Breast epithelium (tissue), 4 donors: ENCODE results near the gene NRAS. TPM values are rescaled to one million over a fixed set of nuclear protein-coding genes. Genes with fewer than 3 reads are reported as not detected.

Experiments
- DNase-seq, 2 donors: peaks; one replicate each; pipeline ENCODE4 v3.0.0-alpha.2; 2019; ENCODE audit warnings: low spot score in 2 of 2
- H3K27ac ChIP-seq, 2 donors: fragments of 200-600 bp; sonication (generic) in 1 of 2; one replicate each; pipeline ENCODE4 v1.5.1; 2016 to 2019; ENCODE audit warnings: mild to moderate bottlenecking in 1 of 2
- H3K27me3 ChIP-seq, 2 donors: fragments of 200-600 bp; sonication (generic) in 1 of 2; one replicate each; pipeline versions ENCODE4 v1.5.1 to v1.6.0; 2017 to 2019; ENCODE audit warnings: control low read depth in 1 of 2, mild to moderate bottlenecking in 1 of 2
- H3K36me3 ChIP-seq: fragments of 200-600 bp; one replicate; pipeline ENCODE4 v1.5.1; 2019
- H3K4me1 ChIP-seq, 2 donors: fragments of 200-600 bp; sonication (generic); one replicate each; pipeline ENCODE4 v1.5.1; 2016 to 2019; ENCODE audit warnings: control low read depth in 1 of 2
- H3K4me3 ChIP-seq, 3 donors: fragments of 200-600 bp; sonication (generic); 1 replicate in 2 of 3; 2 replicates in 1 of 3; pipeline ENCODE4 v1.5.1; 2016 to 2019; ENCODE audit warnings: mild to moderate bottlenecking in 3 of 3, moderate library complexity in 2 of 3
- H3K9me3 ChIP-seq, 2 donors: fragments of 200-600 bp; sonication (generic) in 1 of 2; one replicate each; pipeline ENCODE4 v1.5.1; 2016 to 2019; ENCODE audit warnings: control low read depth in 1 of 2
- CTCF ChIP-seq, 3 donors: fragments of 450-650 bp; IDR thresholded peaks; one replicate each; pipeline ENCODE4 v1.5.1; 2016 to 2017; ENCODE audit warnings: antibody characterized with exemption in 3 of 3, mild to moderate bottlenecking in 3 of 3, moderate library complexity in 3 of 3
- POLR2A ChIP-seq: fragments of 450-650 bp; IDR thresholded peaks from one replicate; pipeline ENCODE4 v1.6.1; 2016; ENCODE audit warnings: antibody characterized with exemption, mild to moderate bottlenecking, moderate library complexity
- POLR2AphosphoS5 ChIP-seq, 3 donors: sonication (generic); formaldehyde crosslinking; IDR thresholded peaks; one replicate each; pipeline ENCODE4 v1.6.1; 2017; ENCODE audit warnings: antibody characterized with exemption in 3 of 3
- intact Hi-C: fragments of 100-400 bp; cut with DNase I; formaldehyde crosslinking; loops from one replicate; pipeline ENCODE4 v1.15.1; 2023; ENCODE audit warnings: low total_unique reads
- total RNA-seq, 3 donors: library from RNA; depleted of rRNA; stranded (reverse); fragments of >200 nt; gene quantifications; one replicate each; pipeline ENCODE4 v1.1.0, GENCODE V29; 2016

Gene NRAS
- total RNA-seq, 3 donors from 2014 or later: 23.4 to 27.4 (median 25.6) TPM

- no peaks in the 10 kb centered on the region for H3K27me3 ChIP-seq
- DNase-seq: peak; percentile 89 to 92
- peak overlapping the region; percentile 59 to 96 (median 73) for H3K4me3 ChIP-seq
- no peaks in the 10 kb centered on the region for H3K36me3 ChIP-seq
- no peaks in the 10 kb centered on the region for H3K4me1 ChIP-seq
- H3K9me3 ChIP-seq: no peaks in the 10 kb centered on the region
- intact Hi-C loops: no loop called here
- peak in 1 of 3 donors; percentile 26 for TF ChIP-seq CTCF (IDR thresholded peaks at IDR 0.05)
- no peak for TF ChIP-seq POLR2A
- TF ChIP-seq POLR2AphosphoS5 (IDR thresholded peaks at IDR 0.05): peak; percentile 13 to 60 (median 43)
- H3K27ac ChIP-seq: peak overlapping the region; percentile 77 to 89
These were observed 46.2 kb downstream of the NRAS start for GRCh38 chr1:114670083-114671010.

GRCh38 chr1:114669562-114670082 is 46.9 kb downstream of the NRAS start, which contains the start of gene DENND2C:
DENND2C (minus strand) TSS chr1:114670049; CDS start chr1:114625984, 44,065 bp downstream.
- H3K27ac ChIP-seq: peak within 1 kb of the TSS; percentile 77 to 89
- H3K36me3 ChIP-seq: no peaks in the 10 kb centered on the region
- no peak for DNase-seq

GRCh38 chr1:114668784-114669561 is 47.6 kb downstream of the NRAS start:
- Histone ChIP-seq H3K9me3 (no peaks in the 10 kb centered on the region), H3K27me3 (no peaks in the 10 kb centered on the region), H3K27ac (peak overlapping the region; percentile 77 to 89), H3K4me1 (no peaks in the 10 kb centered on the region), H3K36me3 (no peaks in the 10 kb centered on the region), H3K4me3 (peak overlapping the region; percentile 59 to 96 (median 73))
- DNase-seq: no peak
- intact Hi-C loops: loop anchor here (10.0 kb wide), 1 partner anchor 804 kb away; no protein-coding TSS in a partner anchor
- TF ChIP-seq POLR2AphosphoS5 (IDR thresholded peaks at IDR 0.05) (no peak), POLR2A (no peak), CTCF (IDR thresholded peaks at IDR 0.05) (no peak)

More at GRCh38 chr1:114669562-114670082, 46.9 kb downstream of the NRAS start, which contains the start of gene DENND2C:
- H3K4me1 ChIP-seq: no peaks in the 10 kb centered on the region
- TF ChIP-seq POLR2A (no peak), POLR2AphosphoS5 (IDR thresholded peaks at IDR 0.05) (peak in 1 of 3 donors; percentile 20)
- no peaks in the 10 kb centered on the region for H3K27me3 ChIP-seq
- intact Hi-C loops: loop anchor here (10.0 kb wide), 1 partner anchor 805 kb away; no protein-coding TSS in a partner anchor
- no peaks in the 10 kb centered on the region for H3K9me3 ChIP-seq
- peak within 1 kb of the TSS; percentile 59 to 96 (median 73) for H3K4me3 ChIP-seq

GRCh38 chr1:114668373-114668772 is 48.2 kb downstream of the NRAS start:
- intact Hi-C loops: loop anchor here (10.0 kb wide), 1 partner anchor 804 kb away; no protein-coding TSS in a partner anchor
- Histone ChIP-seq H3K27me3 (no peaks in the 10 kb centered on the region), H3K27ac (no peak overlapping the region), H3K4me1 (no peaks in the 10 kb centered on the region), H3K9me3 (no peaks in the 10 kb centered on the region), H3K36me3 (no peaks in the 10 kb centered on the region), H3K4me3 (no peak overlapping the region)
- DNase-seq: no peak
- no peak for TF ChIP-seq POLR2AphosphoS5 (IDR thresholded peaks at IDR 0.05)
- no peak for TF ChIP-seq CTCF (IDR thresholded peaks at IDR 0.05)
- TF ChIP-seq POLR2A: no peak

- no peaks in the 10 kb centered on the region for H3K27me3 ChIP-seq
- no peak for DNase-seq
- TF ChIP-seq CTCF (IDR thresholded peaks at IDR 0.05) (no peak), POLR2AphosphoS5 (IDR thresholded peaks at IDR 0.05) (no peak), POLR2A (no peak)
- H3K4me3 ChIP-seq: no peak overlapping the region
- H3K9me3 ChIP-seq: no peaks in the 10 kb centered on the region
- no peaks in the 10 kb centered on the region for H3K36me3 ChIP-seq
- intact Hi-C loops: loop anchor here (10.0 kb wide), 1 partner anchor 802 kb away; no protein-coding TSS in a partner anchor
- H3K27ac ChIP-seq: no peak overlapping the region
- no peaks in the 10 kb centered on the region for H3K4me1 ChIP-seq
These were observed 49.6 kb downstream of the NRAS start for GRCh38 chr1:114666954-114667353.
